Endodermal cell (in vitro differentiated cells): ENCODE measurements around the gene MTCL1. TPM values are rescaled to one million over a fixed set of nuclear protein-coding genes. Genes with fewer than 3 reads are reported as not detected.

Experiments used
- DNase-seq: peaks from one replicate; pipeline ENCODE4 v3.0.0-alpha.2; 2017
- H3K27ac ChIP-seq: 2 replicates; pipeline ENCODE4 v1.5.1; 2013; ENCODE audit warnings: mild to moderate bottlenecking, low read depth, low read length, moderate library complexity
- H3K27me3 ChIP-seq: 2 replicates; pipeline ENCODE4 v1.6.1; 2013; ENCODE audit warnings: mild to moderate bottlenecking, low read length, moderate library complexity; ENCODE audit not compliant: insufficient read depth, control insufficient read depth, poor library complexity, severe bottlenecking
- H3K36me3 ChIP-seq: 2 replicates; pipeline ENCODE4 v1.7.0; 2013; ENCODE audit warnings: mild to moderate bottlenecking, low read length, moderate library complexity; ENCODE audit not compliant: control insufficient read depth, insufficient read depth
- H3K4me1 ChIP-seq: one replicate; pipeline ENCODE4 v1.7.0; 2013; ENCODE audit warnings: low read length; ENCODE audit not compliant: control insufficient read depth, insufficient read depth
- H3K4me3 ChIP-seq: 2 replicates; pipeline ENCODE4 v1.5.1; 2013; ENCODE audit warnings: mild to moderate bottlenecking, low read length, moderate library complexity
- H3K9ac ChIP-seq: 2 replicates; pipeline ENCODE4 v1.6.1; 2013; ENCODE audit warnings: mild to moderate bottlenecking, low read length, moderate library complexity; ENCODE audit not compliant: poor library complexity, severe bottlenecking; ENCODE audit errors: extremely low read depth
- H3K9me3 ChIP-seq: 2 replicates; pipeline ENCODE4 v1.6.1; 2013; ENCODE audit warnings: mild to moderate bottlenecking, low read length, moderate library complexity; ENCODE audit not compliant: control insufficient read depth
- H3K27ac Mint-ChIP-seq: 2 replicates; pipeline ENCODE4 v1.8.0; 2020; ENCODE audit warnings: mixed read lengths
- H3K27me3 Mint-ChIP-seq: 2 replicates; pipeline ENCODE4 v1.8.0; 2021; ENCODE audit warnings: mild to moderate bottlenecking, mixed read lengths; ENCODE audit not compliant: insufficient read depth
- H3K36me3 Mint-ChIP-seq: 2 replicates; pipeline ENCODE4 v1.8.0; 2020; ENCODE audit warnings: low read depth, mixed read lengths
- H3K4me1 Mint-ChIP-seq: 2 replicates; pipeline ENCODE4 v1.8.0; 2020; ENCODE audit warnings: mixed read lengths
- H3K4me3 Mint-ChIP-seq: 2 replicates; pipeline ENCODE4 v1.8.0; 2020; ENCODE audit warnings: mild to moderate bottlenecking, moderate library complexity, mixed read lengths
- H3K9me3 Mint-ChIP-seq: 2 replicates; pipeline ENCODE4 v1.8.0; 2020; ENCODE audit warnings: mild to moderate bottlenecking, mixed read lengths
- WGBS, 2 experiments: methylation state at CpG; one replicate each; pipeline versions ENCODE4 v1.1.5 to v1.1.7; 2013; ENCODE audit warnings: missing lambda C conversion rate in 2 of 2, mixed read lengths in 1 of 2; ENCODE audit not compliant: insufficient coverage in 1 of 2, insufficient read length in 1 of 2; 5-methylcytosine and 5-hydroxymethylcytosine counted together
- total RNA-seq, 2 donors: library from RNA; stranded (reverse); fragmentation: NEBNext Ultra II Directional in 1 of 2; extraction: Animal tissue kit (Norgen Biotek cat#: 25700) in 1 of 2; gene quantifications; 2 replicates in 1 of 2; 3 replicates in 1 of 2; pipeline ENCODE4 v1.2.1, GENCODE V29; 2021
- TF ChIP-seq, protein P1 (sequence below): fragments of 200-600 bp; sonication (generic); conservative IDR thresholded peaks from 2 replicates; pipeline ENCODE4 v1.5.0; 2021; ENCODE audit warnings: antibody characterized with exemption, mild to moderate bottlenecking

Gene MTCL1
- total RNA-seq, 2 donors from 2014 or later, result 15.0 to 26.0 TPM

DNA sequence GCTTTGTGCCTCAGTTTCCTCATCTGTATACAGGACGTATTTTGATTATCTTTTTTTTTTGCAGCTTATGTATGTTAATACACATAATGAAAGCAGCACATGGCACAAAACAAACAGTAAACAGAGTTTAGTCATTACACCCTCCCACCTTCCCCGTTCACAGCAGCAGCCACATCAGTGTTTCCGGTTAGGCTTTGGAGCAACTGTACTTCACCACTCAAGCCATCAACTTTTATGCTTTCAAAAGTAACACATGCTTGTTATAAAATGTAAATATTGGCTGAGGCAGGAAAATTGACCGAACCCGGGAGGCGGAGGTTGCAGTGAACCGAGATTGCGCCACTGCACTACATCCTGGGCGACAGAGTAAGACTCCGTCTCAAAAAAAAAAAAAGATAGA, 117.3 kb downstream of the MTCL1 start:
- Mint-ChIP-seq H3K4me1 (no peaks in the 10 kb centered on the region), H3K4me3 (no peak overlapping the region), H3K9me3 (no peaks in the 10 kb centered on the region), H3K27me3 (no peaks in the 10 kb centered on the region), H3K36me3 (peaks cover 16% of the 10 kb centered on the region), H3K27ac (no peak overlapping the region)
- Histone ChIP-seq H3K36me3 (no peaks in the 10 kb centered on the region), H3K9ac (no peak overlapping the region), H3K4me3 (no peak overlapping the region), H3K9me3 (no peaks in the 10 kb centered on the region), H3K27ac (no peak overlapping the region), H3K4me1 (no peaks in the 10 kb centered on the region), H3K27me3 (no peaks in the 10 kb centered on the region)
- 92 to 93% methylated on average over 7 to 10 of the region's 10 CpGs for WGBS, 2 experiments
- TF ChIP-seq, protein P1, sequence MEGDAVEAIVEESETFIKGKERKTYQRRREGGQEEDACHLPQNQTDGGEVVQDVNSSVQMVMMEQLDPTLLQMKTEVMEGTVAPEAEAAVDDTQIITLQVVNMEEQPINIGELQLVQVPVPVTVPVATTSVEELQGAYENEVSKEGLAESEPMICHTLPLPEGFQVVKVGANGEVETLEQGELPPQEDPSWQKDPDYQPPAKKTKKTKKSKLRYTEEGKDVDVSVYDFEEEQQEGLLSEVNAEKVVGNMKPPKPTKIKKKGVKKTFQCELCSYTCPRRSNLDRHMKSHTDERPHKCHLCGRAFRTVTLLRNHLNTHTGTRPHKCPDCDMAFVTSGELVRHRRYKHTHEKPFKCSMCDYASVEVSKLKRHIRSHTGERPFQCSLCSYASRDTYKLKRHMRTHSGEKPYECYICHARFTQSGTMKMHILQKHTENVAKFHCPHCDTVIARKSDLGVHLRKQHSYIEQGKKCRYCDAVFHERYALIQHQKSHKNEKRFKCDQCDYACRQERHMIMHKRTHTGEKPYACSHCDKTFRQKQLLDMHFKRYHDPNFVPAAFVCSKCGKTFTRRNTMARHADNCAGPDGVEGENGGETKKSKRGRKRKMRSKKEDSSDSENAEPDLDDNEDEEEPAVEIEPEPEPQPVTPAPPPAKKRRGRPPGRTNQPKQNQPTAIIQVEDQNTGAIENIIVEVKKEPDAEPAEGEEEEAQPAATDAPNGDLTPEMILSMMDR, result no peak
- DNase-seq, result no peak

DNA sequence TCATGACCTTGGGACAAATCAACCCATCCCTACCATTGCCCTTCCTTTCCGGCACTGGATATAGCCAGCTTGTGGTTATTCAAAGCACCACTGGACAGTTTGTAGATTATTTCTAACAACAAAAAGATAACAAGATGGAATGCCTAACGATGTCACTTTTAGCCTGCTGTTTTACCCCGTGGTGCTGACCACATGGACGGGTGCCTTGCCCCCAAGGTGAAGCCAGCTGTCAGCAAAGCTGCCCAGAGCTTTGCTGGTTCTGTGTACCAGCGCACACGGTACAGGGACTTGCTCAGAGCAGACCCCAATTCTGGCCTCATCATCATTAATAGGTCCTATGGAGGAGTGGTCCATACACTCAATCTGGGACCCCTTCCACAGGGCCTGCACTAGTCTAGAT, 118.2 kb downstream of the MTCL1 start:
- DNase-seq, result no peak
- no peaks in the 10 kb centered on the region for H3K4me1 Mint-ChIP-seq
- Histone ChIP-seq H3K9me3 (no peaks in the 10 kb centered on the region), H3K27ac (no peak overlapping the region), H3K27me3 (no peaks in the 10 kb centered on the region), H3K9ac (no peak overlapping the region), H3K36me3 (no peaks in the 10 kb centered on the region), H3K4me3 (no peak overlapping the region), H3K4me1 (no peaks in the 10 kb centered on the region)
- no peak overlapping the region for H3K27ac Mint-ChIP-seq
- TF ChIP-seq, protein P1, result no peak
- no peaks in the 10 kb centered on the region for H3K27me3 Mint-ChIP-seq
- no peak overlapping the region for H3K4me3 Mint-ChIP-seq
- H3K36me3 Mint-ChIP-seq, result peaks cover 16% of the 10 kb centered on the region
- H3K9me3 Mint-ChIP-seq, result no peaks in the 10 kb centered on the region
- 89 to 93% methylated on average over 4 to 6 of the region's 6 CpGs for WGBS, 2 experiments

DNA sequence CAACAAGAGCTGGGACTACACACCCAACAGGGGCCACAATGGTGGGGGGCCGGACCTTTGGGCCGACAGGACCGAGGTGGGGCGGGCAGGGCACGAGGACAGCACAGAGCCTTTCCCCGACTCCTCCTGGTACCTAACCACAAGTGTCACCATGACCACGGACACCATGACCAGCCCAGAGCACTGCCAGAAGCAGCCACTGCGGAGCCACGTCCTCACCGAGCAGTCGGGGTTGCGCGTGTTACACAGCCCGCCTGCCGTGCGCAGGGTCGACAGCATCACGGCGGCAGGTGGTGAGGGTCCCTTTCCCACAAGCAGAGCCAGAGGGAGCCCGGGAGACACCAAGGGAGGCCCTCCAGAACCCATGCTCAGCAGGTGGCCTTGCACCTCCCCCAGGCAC, 119.5 kb downstream of the MTCL1 start:
- H3K36me3 Mint-ChIP-seq, result peaks cover 9% of the 10 kb centered on the region

More for the DNA sequence above, 119.5 kb downstream of the MTCL1 start:
- no peaks in the 10 kb centered on the region for H3K9me3 ChIP-seq
- no peak overlapping the region for H3K27ac Mint-ChIP-seq
- DNase-seq, result no peak
- no peaks in the 10 kb centered on the region for H3K36me3 ChIP-seq
- no peak overlapping the region for H3K9ac ChIP-seq
- no peaks in the 10 kb centered on the region for H3K27me3 ChIP-seq
- H3K27ac ChIP-seq, result no peak overlapping the region
- no peaks in the 10 kb centered on the region for H3K9me3 Mint-ChIP-seq
- no peak overlapping the region for H3K4me3 Mint-ChIP-seq
- no peak overlapping the region for H3K4me3 ChIP-seq
- H3K4me1 ChIP-seq, result no peaks in the 10 kb centered on the region
- TF ChIP-seq, protein P1, result no peak
- WGBS, 2 experiments, result 96% methylated on average over 19 to 20 of the region's 20 CpGs
- no peaks in the 10 kb centered on the region for H3K27me3 Mint-ChIP-seq
- no peaks in the 10 kb centered on the region for H3K4me1 Mint-ChIP-seq
